HepG2 (cell line): ENCODE measurements around the gene POU2F1. TPM values are rescaled to one million over a fixed set of nuclear protein-coding genes. Genes with fewer than 3 reads are reported as not detected.

Experiments used
- AHDC1 ChIP-seq: sonication (generic); formaldehyde crosslinking; IDR thresholded peaks from 2 replicates; pipeline ENCODE4 v1.5.1; 2020; ENCODE audit warnings: mild to moderate bottlenecking, missing genetic modification reagents, borderline replicate concordance
- AKAP8 ChIP-seq: sonication (generic); formaldehyde crosslinking; IDR thresholded peaks from 2 replicates; pipeline ENCODE4 v1.5.1; 2020; ENCODE audit warnings: mild to moderate bottlenecking, missing genetic modification reagents
- BCLAF1 ChIP-seq: fragments of 450-650 bp; IDR thresholded peaks from 2 replicates; pipeline ENCODE4 v1.6.1; 2017; ENCODE audit warnings: mild to moderate bottlenecking
- BHLHE40 ChIP-seq: IDR thresholded peaks from 2 replicates; pipeline ENCODE4 v1.6.1; 2011; ENCODE audit warnings: low read length, improper control_type of control experiment
- CBX1 ChIP-seq: IDR thresholded peaks from one replicate; pipeline ENCODE4 v1.6.1; 2016; ENCODE audit warnings: antibody characterized with exemption, low read depth
- CC2D1A ChIP-seq: sonication (generic); formaldehyde crosslinking; IDR thresholded peaks from 2 replicates; pipeline ENCODE4 v1.8.1; 2023; ENCODE audit warnings: mild to moderate bottlenecking, missing genetic modification reagents
- GTF3A ChIP-seq: sonication (generic); formaldehyde crosslinking; conservative IDR thresholded peaks from 2 replicates; pipeline ENCODE4 v1.4.0; 2020; ENCODE audit warnings: mild to moderate bottlenecking, missing genetic modification reagents
- KMT2A ChIP-seq: sonication (generic); formaldehyde crosslinking; IDR thresholded peaks from 2 replicates; pipeline ENCODE4 v1.4.0; 2020; ENCODE audit warnings: missing genetic modification reagents
- RBFOX2 ChIP-seq: fragments of 200-400 bp; formaldehyde crosslinking; IDR thresholded peaks from 2 replicates; pipeline ENCODE4 v1.6.1; 2017; ENCODE audit warnings: low read depth, mild to moderate bottlenecking, low read length
- SAP130 ChIP-seq: IDR thresholded peaks from 2 replicates; pipeline ENCODE4 v1.6.1; 2016; ENCODE audit warnings: low read depth
- TCF7L2 ChIP-seq: IDR thresholded peaks from 2 replicates; pipeline ENCODE4 v1.6.1; 2011; ENCODE audit warnings: mild to moderate bottlenecking, low read depth, low read length, moderate library complexity
- TGIF2 ChIP-seq: IDR thresholded peaks from 2 replicates; pipeline ENCODE4 v1.6.1; 2016; ENCODE audit warnings: control low read depth, missing compliant biosample characterization
- THAP11 ChIP-seq: IDR thresholded peaks from 2 replicates; pipeline ENCODE4 v1.6.1; 2016; ENCODE audit warnings: missing biosample characterization, missing genetic modification reagents
- ZBTB34 ChIP-seq: sonication (generic); formaldehyde crosslinking; IDR thresholded peaks from 2 replicates; pipeline ENCODE4 v1.8.0; 2022; ENCODE audit warnings: mild to moderate bottlenecking, missing genetic modification reagents
- ZNF160 ChIP-seq: sonication (generic); formaldehyde crosslinking; IDR thresholded peaks from 2 replicates; pipeline ENCODE4 v1.8.0; 2022; ENCODE audit warnings: mild to moderate bottlenecking, inconsistent platforms, missing genetic modification reagents
- ZNF292 ChIP-seq: sonication (generic); formaldehyde crosslinking; IDR thresholded peaks from 2 replicates; pipeline ENCODE4 v1.8.1; 2022; ENCODE audit warnings: mild to moderate bottlenecking, low read depth, missing genetic modification reagents, borderline replicate concordance
- ZNF446 ChIP-seq: sonication (generic); formaldehyde crosslinking; IDR thresholded peaks from 2 replicates; pipeline ENCODE4 v1.5.0; 2020; ENCODE audit warnings: mild to moderate bottlenecking, missing genetic modification reagents
- ZNF496 ChIP-seq: sonication (generic); formaldehyde crosslinking; IDR thresholded peaks from 2 replicates; pipeline ENCODE4 v1.8.1; 2023; ENCODE audit warnings: mild to moderate bottlenecking, moderate library complexity, missing genetic modification reagents; ENCODE audit not compliant: insufficient replicate concordance
- ZNF615 ChIP-seq: sonication (generic); formaldehyde crosslinking; IDR thresholded peaks from 2 replicates; pipeline ENCODE4 v1.5.0; 2020; ENCODE audit warnings: mild to moderate bottlenecking, missing genetic modification reagents, borderline replicate concordance
- ZNF709 ChIP-seq: sonication (generic); formaldehyde crosslinking; IDR thresholded peaks from 2 replicates; pipeline ENCODE4 v1.5.0; 2020; ENCODE audit warnings: mild to moderate bottlenecking, missing genetic modification reagents
- polyA plus RNA-seq, 8 experiments: library from polyadenylated mRNA; depleted of rRNA in 3 of 8; stranded (reverse) in 7 of 8; unstranded in 1 of 8; fragments of >200 nt; fragmentation: Illumina TruSeq in 4 of 8; extraction: Trizol in 4 of 8; gene quantifications; 2 replicates each; pipeline versions ENCODE4 v1.2.1 to v1.2.3, GENCODE V29; 2011 to 2016; ENCODE audit warnings: low read depth in 4 of 8, missing spikeins in 1 of 8, mixed read lengths in 1 of 8; ENCODE audit not compliant: insufficient read depth in 1 of 8
- total RNA-seq, 5 experiments: library from RNA; depleted of rRNA; stranded (reverse); fragments of >200 nt; fragmentation: Illumina TruSeq; extraction: Trizol; gene quantifications; 2 replicates each; pipeline ENCODE4 v1.2.3, GENCODE V29; 2016; ENCODE audit warnings: low read depth in 1 of 5

The POU2F1 gene
- total and polyA plus RNA-seq, 2 of the 13 experiments (the other 11 are each of a cell fraction or from before 2014, with no cell fraction given): 10.2 to 13.0 TPM

- TF ChIP-seq THAP11 (CRISPR knock-in tag) (no peak; the same call in 1 of the 2 replicates), CC2D1A (CRISPR knock-in tag) (no peak), KMT2A (CRISPR knock-in tag) (0 out of 2 replicates have a peak, but pooled peaks have one; percentile 18), TCF7L2 (no peak), ZNF615 (CRISPR knock-in tag) (no peak), TGIF2 (CRISPR knock-in tag) (peak; percentile 43; the same call in 1 of the 2 replicates), SAP130 (CRISPR knock-in tag) (peak; percentile 92), ZNF160 (CRISPR knock-in tag) (no peak), AKAP8 (peak; percentile 76; the same call in 1 of the 2 replicates), GTF3A (CRISPR knock-in tag) (no peak), BCLAF1 (no peak), AHDC1 (no peak), ZNF446 (CRISPR knock-in tag) (no peak), ZNF709 (0 out of 2 replicates have a peak, but pooled peaks have one; percentile 35), BHLHE40 (no peak; the same call in 1 of the 2 replicates), RBFOX2 (peak; percentile 70), CBX1 (no peak), ZNF496 (no peak), ZBTB34 (peak; percentile 68; the same call in 1 of the 2 replicates), ZNF292 (CRISPR knock-in tag) (no peak)
Measured at GRCh38 chr1:167219646-167220536, 795 bp upstream of the POU2F1 start (continued).
